GM19395 (cell line): ENCODE measurements around the gene EFCAB9.

ENCODE experiments used
- ATAC-seq: cut with Tn5 transposase; IDR thresholded peaks from one replicate; pipeline ENCODE4 v1.9.1; 2021; ENCODE audit warnings: mild to moderate bottlenecking, moderate library complexity; ENCODE audit not compliant: unreplicated experiment

Gene EFCAB9

DNA sequence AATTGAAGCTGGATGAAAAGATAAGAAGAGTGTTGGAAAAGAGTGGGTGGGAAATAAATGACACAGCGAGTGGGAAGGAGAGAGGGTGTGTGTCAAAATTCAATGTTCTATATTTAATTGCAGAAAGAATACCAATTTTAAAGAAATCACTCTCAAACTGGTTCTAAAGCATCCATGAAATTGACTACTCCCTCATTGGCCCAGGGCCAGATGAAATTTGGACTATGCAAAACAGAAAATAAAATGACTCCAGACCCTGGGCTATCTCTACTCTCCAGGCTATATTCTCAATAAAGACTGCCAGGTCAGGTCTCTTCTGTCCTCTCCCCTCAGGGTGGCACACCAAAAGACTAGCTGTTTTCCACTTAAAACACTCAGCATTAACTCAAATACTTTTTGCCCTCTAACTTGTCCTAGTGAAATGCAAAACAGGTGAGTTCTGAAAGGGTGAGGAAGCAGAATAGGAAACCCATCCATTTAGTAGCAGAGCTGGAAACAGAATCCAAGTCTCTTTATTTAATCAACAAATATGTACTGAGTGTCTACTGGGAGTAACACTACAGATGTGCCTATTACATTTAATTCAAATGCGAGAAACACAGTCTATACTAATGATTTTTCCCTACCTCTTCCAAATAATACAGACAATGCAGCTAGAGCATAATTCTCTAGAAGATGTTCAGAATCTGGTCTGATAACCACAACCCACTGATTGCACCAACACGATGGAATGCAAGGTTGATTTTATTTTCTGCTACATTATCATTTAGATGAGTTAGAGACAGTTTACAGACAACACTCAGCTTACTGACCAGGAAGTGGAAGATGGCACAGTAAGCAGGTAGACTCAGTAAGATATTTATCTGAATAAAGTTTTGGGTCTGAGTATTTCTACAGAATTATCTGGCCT, 42.1 kb downstream of the EFCAB9 start:
- ATAC-seq: no peak

DNA sequence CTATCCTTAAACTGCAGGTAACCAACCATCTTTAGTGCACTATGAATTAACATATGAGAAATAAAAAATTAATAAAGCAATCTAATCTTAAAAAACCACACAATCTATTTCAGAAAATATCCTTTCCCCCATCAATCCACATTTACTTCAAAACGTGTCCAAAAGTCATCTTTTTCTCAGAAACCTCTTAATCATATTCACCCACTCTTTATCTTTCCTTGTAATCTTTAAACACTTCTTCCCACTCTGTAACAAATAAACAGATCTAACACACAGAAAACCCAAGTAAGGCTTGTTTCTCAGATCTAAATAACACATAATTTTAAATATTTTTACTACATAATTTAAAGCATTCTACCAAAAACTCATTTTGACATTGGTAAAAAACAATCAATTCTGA, 44.4 kb downstream of the EFCAB9 start:
- no peak for ATAC-seq

DNA sequence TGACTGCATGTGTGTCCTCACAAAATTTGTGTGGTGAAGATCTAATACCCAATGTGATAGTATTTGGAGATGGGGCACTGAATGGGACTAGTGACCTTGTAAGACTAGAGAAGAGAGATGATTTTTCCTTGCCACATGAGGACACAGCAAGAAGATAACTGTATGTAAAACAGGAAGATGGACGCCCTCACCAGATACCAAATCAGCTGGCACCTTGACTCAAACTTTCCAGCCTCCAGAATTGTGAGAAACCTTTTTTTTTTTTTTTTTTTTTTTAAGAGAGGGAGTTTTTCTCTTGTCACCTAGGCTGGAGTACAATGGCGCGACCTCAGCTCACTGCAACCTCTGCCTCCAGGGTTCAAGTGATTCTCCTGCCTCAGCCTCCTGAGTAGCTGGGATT, 49.3 kb downstream of the EFCAB9 start:
- ATAC-seq: no peak

DNA sequence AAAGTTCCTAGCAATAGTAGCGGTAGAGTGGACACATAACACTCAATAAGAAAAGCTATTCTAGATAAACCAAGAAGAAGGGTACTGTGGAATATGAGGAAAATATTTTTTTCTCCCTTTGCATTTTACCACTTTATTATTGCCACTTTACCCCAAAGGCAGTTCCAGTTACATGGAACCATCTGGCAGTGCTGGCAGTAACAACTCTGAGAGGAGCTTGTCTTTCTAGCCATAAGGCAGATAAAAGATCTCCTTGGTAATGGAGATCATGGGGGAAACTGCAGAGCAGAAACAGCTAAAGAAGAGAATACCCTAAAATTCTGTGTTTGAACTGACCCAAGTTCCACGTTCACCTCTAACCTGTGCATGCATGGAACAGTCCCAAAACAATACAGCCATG, 51.1 kb downstream of the EFCAB9 start:
- ATAC-seq: no peak

DNA sequence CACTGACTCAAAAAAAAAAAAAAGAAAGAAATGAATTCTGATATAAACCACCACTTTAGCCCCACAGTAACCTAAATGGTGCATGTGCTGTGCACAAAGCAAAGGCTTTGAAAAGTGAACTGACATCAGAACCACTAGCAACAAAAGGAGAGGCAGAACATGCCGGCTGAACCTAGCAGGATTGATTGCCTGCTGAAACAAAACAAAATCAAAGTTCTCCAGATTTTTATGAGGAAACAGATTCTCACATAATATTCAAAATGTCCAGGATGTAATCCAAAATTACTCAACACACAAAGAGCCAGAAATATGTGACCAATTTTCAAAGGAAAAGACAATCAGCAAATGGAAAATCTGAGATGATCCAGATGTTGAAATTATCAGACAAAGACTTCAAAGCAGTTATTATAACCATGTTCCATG, 51.7 kb downstream of the EFCAB9 start:
- no peak for ATAC-seq

DNA sequence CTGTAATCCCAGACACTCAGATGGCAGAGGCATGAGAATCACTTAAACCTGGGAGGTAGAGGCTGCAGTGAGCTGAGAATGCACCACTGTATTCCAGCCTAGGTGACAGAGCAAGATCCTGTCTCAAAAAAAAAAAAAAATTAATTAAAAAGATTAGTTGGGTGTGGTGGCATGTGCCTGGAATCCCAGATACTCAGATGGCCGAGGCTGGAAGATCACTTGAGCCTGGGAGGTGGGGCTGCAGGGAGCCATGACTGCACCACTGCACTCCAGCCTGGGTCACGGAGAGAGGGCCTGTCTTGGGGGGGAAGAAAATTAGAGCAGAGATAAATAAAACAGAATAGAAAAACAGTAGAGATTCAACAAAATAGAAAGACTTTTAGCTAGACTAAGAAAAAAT, 54.7 kb downstream of the EFCAB9 start:
- no peak for ATAC-seq

DNA sequence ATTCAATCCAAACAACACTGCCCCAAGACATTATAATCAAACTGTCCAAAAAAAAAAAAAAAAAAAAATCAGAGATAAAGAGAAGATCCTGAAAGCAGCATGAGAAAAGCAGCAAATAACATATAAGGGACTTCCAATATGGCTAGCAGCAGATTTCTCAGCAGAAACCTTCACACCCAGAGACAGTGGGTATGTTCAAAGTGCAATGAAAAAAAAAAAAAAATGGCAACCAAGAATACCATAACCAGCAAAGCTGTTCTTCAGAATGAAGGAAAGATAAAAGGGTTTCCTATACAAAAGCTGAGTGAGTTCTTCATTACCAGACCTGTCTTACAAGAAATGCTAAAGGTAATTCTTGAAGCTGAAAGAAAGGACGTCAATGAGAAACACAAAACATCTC, 57.4 kb downstream of the EFCAB9 start:
- ATAC-seq: no peak

DNA sequence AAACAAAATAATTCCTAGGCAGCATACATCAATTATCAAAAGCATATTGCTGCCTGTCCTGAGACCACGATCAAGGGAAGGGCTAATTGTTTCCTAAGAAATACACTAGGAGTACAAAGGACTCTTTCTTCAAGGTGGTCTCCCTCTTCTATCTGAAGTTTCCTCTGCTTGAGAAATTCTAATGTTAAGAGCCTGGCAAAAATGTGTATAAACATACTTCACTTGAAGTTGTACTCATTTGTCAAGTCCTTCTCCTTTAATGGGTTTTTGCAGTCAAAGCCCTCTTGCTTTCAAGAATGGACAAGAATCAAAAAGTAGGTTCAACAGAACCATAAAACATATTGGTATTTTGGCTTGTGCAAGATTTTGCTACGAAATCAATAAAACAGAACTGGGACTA, 58.5 kb downstream of the EFCAB9 start:
- no peak for ATAC-seq
